SW 1271 (cell line): Measurements from ENCODE around the gene PLEKHA7.
"Not testable (repeated sequence)": the region's sequence is repeated elsewhere in the genome, so short reads cannot be mapped to it uniquely, and the experiment has no call there.

Experiments
- DNase-seq, 2 experiments: peaks; one replicate each; lab custom pipeline; 2025; lab: John Stamatoyannopoulos, UW

The PLEKHA7 gene

DNA sequence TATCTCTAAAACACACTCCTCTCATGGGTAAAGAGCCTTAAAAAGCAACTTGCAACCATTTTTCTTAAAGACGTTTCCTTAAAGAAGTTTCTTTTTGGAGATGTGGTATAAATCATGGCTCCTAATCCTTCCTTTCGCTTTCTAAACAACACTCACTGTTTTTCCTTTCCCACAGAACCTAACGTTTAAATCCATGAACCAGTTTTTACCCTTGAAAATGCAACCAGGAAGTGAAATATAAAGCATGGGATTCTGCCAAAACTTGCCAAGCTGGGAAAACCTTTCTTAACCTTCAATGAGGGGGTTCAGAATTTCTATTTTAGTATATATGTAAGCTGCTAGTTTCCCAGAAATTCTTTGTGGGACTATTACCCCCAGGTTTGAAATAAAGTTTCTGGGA, 8.6 kb downstream of the PLEKHA7 start:
- no peak for DNase-seq

- no peak for DNase-seq
These were observed 9.6 kb downstream of the PLEKHA7 start for GRCh38 chr11:17004486-17005148.

- no peak for DNase-seq
These were observed 10.8 kb downstream of the PLEKHA7 start for GRCh38 chr11:17003426-17003825.

DNA sequence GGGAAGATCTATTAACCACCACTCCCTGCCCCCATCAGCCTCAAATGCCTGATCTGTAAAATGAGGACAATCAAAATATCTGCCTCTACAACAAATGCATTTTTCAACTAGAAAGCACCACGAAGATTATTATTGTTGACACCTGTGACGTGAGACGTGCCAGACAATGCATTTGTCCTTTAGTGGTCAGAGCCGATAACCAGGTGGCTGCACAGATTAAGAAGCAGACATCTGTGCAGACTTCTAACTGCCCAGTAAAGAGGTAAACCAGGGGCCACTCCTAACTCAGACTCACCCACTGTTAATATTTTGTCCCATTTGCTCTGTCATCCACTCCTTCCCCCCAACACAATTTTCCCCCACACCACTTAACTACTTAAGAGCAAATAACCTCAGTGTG, 11.7 kb downstream of the PLEKHA7 start:
- no peak for DNase-seq

- DNase-seq, result no peak
These were observed 12.4 kb downstream of the PLEKHA7 start for GRCh38 chr11:17001806-17002205.

- no peak for DNase-seq
These were observed 13.2 kb downstream of the PLEKHA7 start for GRCh38 chr11:17000987-17001386.

- DNase-seq, result not testable (repeated sequence)
These were observed 14.0 kb downstream of the PLEKHA7 start for GRCh38 chr11:17000253-17000652.

DNA sequence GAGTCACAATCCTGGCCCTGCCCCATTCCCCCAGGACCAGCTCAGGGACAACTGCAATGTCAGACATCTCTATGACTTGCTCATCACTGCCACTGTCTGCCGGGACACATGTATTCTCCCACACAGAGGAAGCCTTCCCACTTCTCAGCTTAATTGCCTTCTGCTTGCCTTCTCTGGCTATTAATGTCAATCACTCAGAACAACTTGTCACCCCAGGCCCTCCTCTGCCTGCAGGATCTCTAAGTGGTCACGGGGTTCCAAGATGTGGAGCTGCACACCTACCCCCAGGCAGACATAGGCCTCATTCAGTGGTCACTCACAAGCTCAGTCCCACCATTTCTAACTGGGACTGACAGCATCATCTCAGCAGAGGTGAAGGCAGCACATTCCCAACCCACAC, 15.1 kb downstream of the PLEKHA7 start:
- no peak for DNase-seq

GRCh38 chr11:16997624-16998023, 16.6 kb downstream of the PLEKHA7 start:
- DNase-seq, result no peak

GRCh38 chr11:16993495-16993894, 20.7 kb downstream of the PLEKHA7 start:
- DNase-seq, result no peak

DNA sequence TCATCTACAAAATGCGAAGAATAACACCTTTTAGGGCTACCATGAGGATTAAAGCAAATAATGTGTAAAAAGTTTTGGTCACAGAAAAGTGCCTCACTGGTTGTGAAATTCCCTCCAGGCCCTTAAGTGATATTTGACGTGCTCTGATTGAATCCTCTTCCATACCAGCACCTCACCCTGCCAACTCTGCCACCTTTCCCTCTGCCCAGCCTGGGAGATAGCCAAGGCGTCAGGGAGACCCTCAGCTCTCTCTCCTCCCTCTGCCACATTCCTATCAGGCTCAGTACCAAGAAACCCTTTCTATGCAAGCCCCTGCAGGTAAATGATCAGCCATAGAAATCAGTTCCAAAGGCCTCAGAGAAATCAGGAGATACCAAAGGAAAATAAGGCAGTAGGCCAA, 21.4 kb downstream of the PLEKHA7 start:
- DNase-seq, result no peak

GRCh38 chr11:16989554-16989953, 24.7 kb downstream of the PLEKHA7 start:
- DNase-seq, result no peak

- no peak for DNase-seq
These were observed 27.0 kb downstream of the PLEKHA7 start for GRCh38 chr11:16987205-16987568.

DNA sequence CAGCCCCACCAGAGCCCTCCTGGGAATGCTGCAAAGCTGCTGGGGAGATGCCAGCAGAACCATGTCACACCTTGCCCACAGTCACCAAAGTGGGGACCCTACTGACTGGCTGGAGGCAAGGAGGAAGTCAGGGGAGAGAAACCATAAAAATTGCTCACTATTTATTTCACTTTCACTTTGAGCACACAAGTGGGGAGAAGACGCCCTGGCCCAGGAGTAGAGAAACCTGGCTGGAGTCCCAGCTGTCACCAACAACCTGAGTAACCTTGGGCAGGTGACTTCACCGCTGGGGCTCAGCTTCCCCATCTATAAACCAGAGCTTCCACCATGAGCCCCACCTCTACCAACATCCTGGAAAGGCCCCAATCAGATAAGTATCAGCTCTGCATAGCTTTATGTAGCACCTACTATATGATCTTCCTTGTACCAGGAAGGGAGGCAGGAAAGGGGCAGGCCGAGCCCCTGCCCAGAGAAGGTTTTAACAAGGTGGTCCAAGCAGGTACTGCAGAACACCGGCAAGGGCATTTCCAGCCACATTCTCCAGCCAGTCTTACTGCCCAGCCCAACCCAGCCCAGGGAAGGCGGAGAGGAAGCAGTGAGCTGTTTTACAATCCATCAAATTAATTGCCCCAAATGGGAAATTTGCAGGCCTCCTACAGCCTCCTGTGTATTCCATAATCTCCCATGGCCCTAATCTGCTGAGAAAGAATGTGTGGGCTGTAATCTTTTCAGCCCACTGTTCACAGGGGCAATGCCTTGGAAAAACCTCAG, 27.6 kb downstream of the PLEKHA7 start:
- DNase-seq, result no peak

GRCh38 chr11:16985297-16985696, 28.9 kb downstream of the PLEKHA7 start:
- DNase-seq, result no peak

DNA sequence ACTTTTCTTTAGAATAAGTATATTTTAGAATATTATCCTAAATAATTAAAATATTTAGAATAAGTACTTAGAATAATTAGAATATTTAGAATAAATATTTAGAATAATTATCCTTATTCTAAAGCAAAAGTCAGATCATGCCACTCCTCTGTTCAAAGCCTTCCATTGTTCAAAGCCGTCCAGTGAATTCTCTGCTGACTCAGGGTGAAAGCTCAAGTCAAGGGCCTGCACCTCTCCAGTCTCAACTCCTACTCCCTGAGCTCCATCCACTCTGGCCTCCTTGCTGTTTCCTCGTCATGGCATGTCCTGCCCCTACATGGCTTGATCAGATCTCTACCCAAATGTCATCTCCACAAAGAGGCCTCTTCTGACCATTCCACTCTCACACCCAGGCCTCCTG, 30.0 kb downstream of the PLEKHA7 start:
- no peak for DNase-seq

DNA sequence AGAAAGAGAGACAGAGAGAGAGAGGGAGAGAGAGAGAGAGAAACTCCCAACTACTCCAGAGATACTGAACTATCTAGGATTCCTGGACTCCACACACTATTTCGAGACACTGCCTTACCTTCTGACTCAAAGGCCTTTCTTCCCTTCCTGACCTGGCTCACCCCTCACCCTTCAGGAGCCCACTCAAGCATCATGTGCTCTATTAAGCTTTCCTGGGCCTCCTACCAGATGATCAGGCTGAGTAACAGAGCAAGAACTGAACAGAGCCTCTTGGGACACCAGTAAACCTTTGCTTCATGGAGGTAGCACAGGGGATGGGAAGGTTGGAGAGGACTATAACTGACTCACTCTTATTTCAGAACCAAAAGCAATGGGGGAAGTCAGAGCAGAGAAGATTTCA, 31.4 kb downstream of the PLEKHA7 start:
- no peak for DNase-seq

DNA sequence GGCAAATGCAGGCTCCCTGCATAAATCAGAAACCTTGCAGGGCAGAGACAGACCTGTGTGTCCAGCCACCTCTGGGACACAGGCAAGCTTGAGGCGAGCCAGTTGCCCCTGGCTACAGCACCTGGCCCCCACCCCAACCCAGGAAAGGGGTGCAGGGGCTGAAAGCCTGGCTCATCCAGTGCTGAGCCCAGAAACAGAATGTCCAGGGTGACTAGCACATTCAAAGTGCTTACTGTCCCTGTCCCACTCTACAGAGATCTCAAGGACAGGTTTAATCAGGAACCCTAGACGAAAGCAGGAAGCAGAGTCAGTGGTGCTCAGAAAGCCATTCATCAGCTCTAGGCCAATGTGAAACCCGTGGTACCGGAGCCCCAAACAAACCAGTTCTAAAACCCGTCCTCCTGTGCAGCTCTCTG, 31.9 kb downstream of the PLEKHA7 start:
- DNase-seq, result no peak

- peak in 1 of 2 experiments; percentile 24 for DNase-seq
These were observed 32.5 kb downstream of the PLEKHA7 start for GRCh38 chr11:16981651-16982194.

DNA sequence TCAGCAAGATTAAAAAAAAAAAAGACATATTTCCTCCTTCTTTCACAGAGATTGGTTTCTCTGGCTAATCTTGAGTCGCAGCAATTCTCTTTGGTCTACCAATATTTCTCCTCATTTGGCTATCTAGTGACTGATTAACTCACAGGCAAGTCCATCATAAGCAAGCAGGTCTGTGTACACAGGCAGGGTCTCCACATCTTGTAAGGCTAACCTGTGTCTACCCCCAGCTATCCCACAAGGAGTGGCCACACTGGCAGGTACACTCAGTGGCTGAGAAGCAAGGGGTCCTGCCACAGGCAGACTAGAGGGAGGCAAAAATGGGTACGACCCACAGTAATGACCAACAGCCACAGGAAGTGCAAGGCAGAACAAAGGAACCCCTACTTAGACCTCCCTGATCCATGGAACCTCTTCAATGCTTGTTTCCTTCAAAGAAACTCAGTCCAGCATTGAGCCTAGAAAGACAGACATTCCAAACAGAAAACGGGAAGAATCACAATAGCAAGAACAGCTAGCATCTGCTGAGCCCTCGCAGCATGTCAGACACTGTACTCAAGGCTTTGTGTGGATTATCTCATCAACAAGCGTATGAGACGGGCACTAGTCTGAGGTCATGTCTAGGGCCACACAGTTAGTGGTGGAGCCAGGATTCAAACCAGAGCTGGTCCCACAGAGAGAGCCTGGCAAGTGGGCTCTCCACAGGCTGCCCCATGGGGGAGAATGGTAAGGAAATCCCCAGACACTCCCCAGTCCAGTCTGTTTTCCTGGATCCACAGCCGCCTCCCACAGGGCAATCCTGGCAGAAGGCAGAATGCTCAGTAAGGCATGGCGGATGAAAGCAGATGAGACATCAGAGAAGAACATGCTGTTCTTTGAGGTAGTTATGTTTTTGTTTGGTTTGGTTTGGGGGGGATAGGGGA, 34.3 kb downstream of the PLEKHA7 start:
- DNase-seq, result no peak

GRCh38 chr11:16977994-16978315, 36.3 kb downstream of the PLEKHA7 start:
- no peak for DNase-seq

GRCh38 chr11:16977136-16977993, 36.8 kb downstream of the PLEKHA7 start:
- no peak for DNase-seq
